ENCODE results near the gene MBNL1.

MBNL1 gene

GRCh38 chr3:152232679-152233078 is 36.0 kb upstream of the MBNL1 start:
- no peaks in the 10 kb centered on the region for H3K36me3 ChIP-seq (ENCODE audit: control insufficient read depth in 5 of 5, insufficient read depth in 5 of 5, low read length in 5 of 5)
- no peaks in the 10 kb centered on the region for H3K4me1 ChIP-seq (ENCODE audit: control insufficient read depth in 5 of 5, insufficient read depth in 5 of 5, low read length in 5 of 5)
- H3K27me3 ChIP-seq (ENCODE audit: control insufficient read depth in 5 of 5, insufficient read depth in 4 of 5, low read length in 5 of 5) = no peaks in the 10 kb centered on the region
- no peaks in the 10 kb centered on the region for H3K9me3 ChIP-seq (ENCODE audit: control insufficient read depth in 5 of 5, low read length in 5 of 5)
- H3K4me3 ChIP-seq (ENCODE audit: low read depth in 1 of 5, low read length in 5 of 5) = no peak overlapping the region
- no peak overlapping the region for H3K9ac ChIP-seq (ENCODE audit: low read length in 5 of 5)
- H3K27ac ChIP-seq (ENCODE audit: low read depth, low read length) = no peak overlapping the region

- no peaks in the 10 kb centered on the region for H3K9me3 ChIP-seq (ENCODE audit: control insufficient read depth in 5 of 5, low read length in 5 of 5)
- H3K27ac ChIP-seq (ENCODE audit: low read depth, low read length) = no peak overlapping the region
These were observed 33.9 kb upstream of the MBNL1 start for GRCh38 chr3:152234657-152235375.

GRCh38 chr3:152235709-152236298 is 32.9 kb upstream of the MBNL1 start:
- no peak overlapping the region for H3K4me3 ChIP-seq (ENCODE audit: low read depth in 1 of 5, low read length in 5 of 5)
- H3K27me3 ChIP-seq (ENCODE audit: control insufficient read depth in 5 of 5, insufficient read depth in 4 of 5, low read length in 5 of 5) = no peaks in the 10 kb centered on the region
- no peaks in the 10 kb centered on the region for H3K4me1 ChIP-seq (ENCODE audit: control insufficient read depth in 5 of 5, insufficient read depth in 5 of 5, low read length in 5 of 5)
- H3K9me3 ChIP-seq (ENCODE audit: control insufficient read depth in 5 of 5, low read length in 5 of 5) = no peaks in the 10 kb centered on the region
- H3K36me3 ChIP-seq (ENCODE audit: control insufficient read depth in 5 of 5, insufficient read depth in 5 of 5, low read length in 5 of 5) = no peaks in the 10 kb centered on the region
- H3K27ac ChIP-seq (ENCODE audit: low read depth, low read length) = no peak overlapping the region
- no peak overlapping the region for H3K9ac ChIP-seq (ENCODE audit: low read length in 5 of 5)

More at GRCh38 chr3:152234657-152235375, 33.9 kb upstream of the MBNL1 start:
- no peak overlapping the region for H3K9ac ChIP-seq (ENCODE audit: low read length in 5 of 5)
- H3K4me1 ChIP-seq (ENCODE audit: control insufficient read depth in 5 of 5, insufficient read depth in 5 of 5, low read length in 5 of 5) = no peaks in the 10 kb centered on the region
- H3K27me3 ChIP-seq (ENCODE audit: control insufficient read depth in 5 of 5, insufficient read depth in 4 of 5, low read length in 5 of 5) = no peaks in the 10 kb centered on the region
- H3K36me3 ChIP-seq (ENCODE audit: control insufficient read depth in 5 of 5, insufficient read depth in 5 of 5, low read length in 5 of 5) = no peaks in the 10 kb centered on the region
- H3K4me3 ChIP-seq (ENCODE audit: low read depth in 1 of 5, low read length in 5 of 5) = no peak overlapping the region

- Histone ChIP-seq H3K36me3 (ENCODE audit: control insufficient read depth in 5 of 5, insufficient read depth in 5 of 5, low read length in 5 of 5) (no peaks in the 10 kb centered on the region), H3K4me1 (ENCODE audit: control insufficient read depth in 5 of 5, insufficient read depth in 5 of 5, low read length in 5 of 5) (no peaks in the 10 kb centered on the region), H3K27me3 (ENCODE audit: control insufficient read depth in 5 of 5, insufficient read depth in 4 of 5, low read length in 5 of 5) (no peaks in the 10 kb centered on the region), H3K9ac (ENCODE audit: low read length in 5 of 5) (no peak overlapping the region), H3K4me3 (ENCODE audit: low read depth in 1 of 5, low read length in 5 of 5) (no peak overlapping the region), H3K27ac (ENCODE audit: low read depth, low read length) (no peak overlapping the region), H3K9me3 (ENCODE audit: control insufficient read depth in 5 of 5, low read length in 5 of 5) (no peaks in the 10 kb centered on the region)
These were observed 32.0 kb upstream of the MBNL1 start for GRCh38 chr3:152236716-152237115.

GRCh38 chr3:152241142-152242017 is 27.3 kb upstream of the MBNL1 start:
- H3K4me3 ChIP-seq (ENCODE audit: low read depth in 1 of 5, low read length in 5 of 5) = no peak overlapping the region
- no peak overlapping the region for H3K27ac ChIP-seq (ENCODE audit: low read depth, low read length)
- H3K9ac ChIP-seq (ENCODE audit: low read length in 5 of 5) = no peak overlapping the region
- H3K36me3 ChIP-seq (ENCODE audit: control insufficient read depth in 5 of 5, insufficient read depth in 5 of 5, low read length in 5 of 5) = no peaks in the 10 kb centered on the region
- H3K4me1 ChIP-seq (ENCODE audit: control insufficient read depth in 5 of 5, insufficient read depth in 5 of 5, low read length in 5 of 5) = peaks cover 0 to 10% (median 4%) of the 10 kb centered on the region in 5 donors
- no peaks in the 10 kb centered on the region for H3K27me3 ChIP-seq (ENCODE audit: control insufficient read depth in 5 of 5, insufficient read depth in 4 of 5, low read length in 5 of 5)
- H3K9me3 ChIP-seq (ENCODE audit: control insufficient read depth in 5 of 5, low read length in 5 of 5) = no peaks in the 10 kb centered on the region

GRCh38 chr3:152243301-152243711 is 25.4 kb upstream of the MBNL1 start:
- peaks cover 0 to 10% (median 4%) of the 10 kb centered on the region in 5 donors for H3K4me1 ChIP-seq (ENCODE audit: control insufficient read depth in 5 of 5, insufficient read depth in 5 of 5, low read length in 5 of 5)
- H3K36me3 ChIP-seq (ENCODE audit: control insufficient read depth in 5 of 5, insufficient read depth in 5 of 5, low read length in 5 of 5) = no peaks in the 10 kb centered on the region
- no peaks in the 10 kb centered on the region for H3K9me3 ChIP-seq (ENCODE audit: control insufficient read depth in 5 of 5, low read length in 5 of 5)
- H3K27me3 ChIP-seq (ENCODE audit: control insufficient read depth in 5 of 5, insufficient read depth in 4 of 5, low read length in 5 of 5) = no peaks in the 10 kb centered on the region
- H3K27ac ChIP-seq (ENCODE audit: low read depth, low read length) = no peak overlapping the region
- H3K4me3 ChIP-seq (ENCODE audit: low read depth in 1 of 5, low read length in 5 of 5) = no peak overlapping the region
- no peak overlapping the region for H3K9ac ChIP-seq (ENCODE audit: low read length in 5 of 5)

- no peaks in the 10 kb centered on the region for H3K27me3 ChIP-seq (ENCODE audit: control insufficient read depth in 5 of 5, insufficient read depth in 4 of 5, low read length in 5 of 5)
- H3K4me3 ChIP-seq (ENCODE audit: low read depth in 1 of 5, low read length in 5 of 5) = peak overlapping the region in 1 of 5 donors; percentile 43
- H3K27ac ChIP-seq (ENCODE audit: low read depth, low read length) = no peak overlapping the region
- no peak overlapping the region for H3K9ac ChIP-seq (ENCODE audit: low read length in 5 of 5)
- peaks cover 0 to 10% (median 4%) of the 10 kb centered on the region in 5 donors for H3K4me1 ChIP-seq (ENCODE audit: control insufficient read depth in 5 of 5, insufficient read depth in 5 of 5, low read length in 5 of 5)
- H3K36me3 ChIP-seq (ENCODE audit: control insufficient read depth in 5 of 5, insufficient read depth in 5 of 5, low read length in 5 of 5) = no peaks in the 10 kb centered on the region
- no peaks in the 10 kb centered on the region for H3K9me3 ChIP-seq (ENCODE audit: control insufficient read depth in 5 of 5, low read length in 5 of 5)
These were observed 24.8 kb upstream of the MBNL1 start for GRCh38 chr3:152243721-152244516.

GRCh38 chr3:152244517-152244888 is 24.2 kb upstream of the MBNL1 start:
- Histone ChIP-seq H3K27me3 (ENCODE audit: control insufficient read depth in 5 of 5, insufficient read depth in 4 of 5, low read length in 5 of 5) (no peaks in the 10 kb centered on the region), H3K9me3 (ENCODE audit: control insufficient read depth in 5 of 5, low read length in 5 of 5) (no peaks in the 10 kb centered on the region), H3K27ac (ENCODE audit: low read depth, low read length) (no peak overlapping the region), H3K9ac (ENCODE audit: low read length in 5 of 5) (no peak overlapping the region), H3K4me1 (ENCODE audit: control insufficient read depth in 5 of 5, insufficient read depth in 5 of 5, low read length in 5 of 5) (peaks cover 0 to 10% (median 4%) of the 10 kb centered on the region in 5 donors), H3K36me3 (ENCODE audit: control insufficient read depth in 5 of 5, insufficient read depth in 5 of 5, low read length in 5 of 5) (no peaks in the 10 kb centered on the region), H3K4me3 (ENCODE audit: low read depth in 1 of 5, low read length in 5 of 5) (peak overlapping the region in 1 of 5 donors; percentile 43)

- H3K9me3 ChIP-seq (ENCODE audit: control insufficient read depth in 5 of 5, low read length in 5 of 5) = no peaks in the 10 kb centered on the region
- H3K4me1 ChIP-seq (ENCODE audit: control insufficient read depth in 5 of 5, insufficient read depth in 5 of 5, low read length in 5 of 5) = peaks cover 0 to 10% (median 4%) of the 10 kb centered on the region in 5 donors
- H3K36me3 ChIP-seq (ENCODE audit: control insufficient read depth in 5 of 5, insufficient read depth in 5 of 5, low read length in 5 of 5) = no peaks in the 10 kb centered on the region
- no peaks in the 10 kb centered on the region for H3K27me3 ChIP-seq (ENCODE audit: control insufficient read depth in 5 of 5, insufficient read depth in 4 of 5, low read length in 5 of 5)
- no peak overlapping the region for H3K9ac ChIP-seq (ENCODE audit: low read length in 5 of 5)
- H3K27ac ChIP-seq (ENCODE audit: low read depth, low read length) = no peak overlapping the region
- peak overlapping the region in 2 of 5 donors; percentile 6 to 34 for H3K4me3 ChIP-seq (ENCODE audit: low read depth in 1 of 5, low read length in 5 of 5)
These were observed 23.1 kb upstream of the MBNL1 start for GRCh38 chr3:152245498-152246170.

Data from subcutaneous abdominal adipose tissue (tissue), 5 donors.